ENCODE data around the gene PROSER3. TPM values are rescaled to one million over a fixed set of nuclear protein-coding genes. Genes with fewer than 3 reads are reported as not detected.

Gene PROSER3
- 30.8 TPM for polyA plus RNA-seq (2013, experiment 1 of 2)
- polyA plus RNA-seq (2013, experiment 2 of 2), result 27.8 TPM

DNA sequence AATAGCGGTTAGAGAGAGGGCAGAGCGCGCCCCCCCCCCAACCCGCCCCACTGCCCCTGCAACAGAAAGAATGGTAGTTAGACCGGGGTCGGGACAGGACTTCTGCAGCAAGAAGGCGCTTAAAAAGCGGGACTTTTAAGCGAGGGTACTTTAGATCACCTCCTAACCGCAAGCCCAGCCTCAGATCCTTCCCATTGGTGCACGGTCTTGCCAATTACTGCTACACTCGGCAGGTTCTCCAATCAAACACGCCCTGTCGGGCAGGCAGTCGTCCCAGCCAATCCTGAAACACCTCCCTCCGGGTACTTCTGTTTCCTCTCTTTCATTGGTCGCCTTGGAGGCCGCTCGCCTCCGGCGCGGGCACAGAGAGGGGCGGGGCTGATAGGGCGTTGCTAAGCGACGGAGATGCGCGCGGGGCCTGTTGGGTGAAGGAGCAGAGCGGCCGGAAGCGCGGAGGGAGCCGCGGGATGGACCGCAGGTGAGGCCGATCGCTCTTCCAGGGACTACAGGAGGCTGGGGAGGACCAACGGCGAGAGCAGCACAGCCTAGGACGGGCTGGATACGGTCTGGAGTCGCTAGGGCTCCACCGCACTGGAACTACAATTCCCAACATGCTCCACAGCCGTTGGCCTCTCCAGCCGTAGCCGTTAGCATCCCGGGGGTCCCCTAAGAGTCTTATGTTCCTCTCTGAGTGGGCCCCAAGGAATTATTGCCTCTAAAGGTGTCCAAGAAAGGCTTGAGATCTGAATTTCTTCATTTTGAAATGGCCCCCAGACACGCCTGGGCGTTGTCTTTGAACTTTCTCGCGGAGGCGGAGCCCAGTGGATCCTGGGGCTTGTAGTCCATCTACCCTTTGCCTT is at the start of gene PROSER3:
TSS of gene PROSER3 (plus strand) at position 428 of the 860 bp plus-strand sequence. CDS start at position 468, 40 bp downstream.
- Histone ChIP-seq H4K91ac (ENCODE audit: low read length) (peak within 1 kb of the TSS; percentile 100), H3K18ac (ENCODE audit: low read depth in 1 of 2, low read length in 2 of 2) (peak within 1 kb of the TSS; percentile 100), H3K27me3 (ENCODE audit: control insufficient read depth in 1 of 2, insufficient read depth in 1 of 2, low read length in 2 of 2) (no peaks in the 10 kb centered on the region), H2BK5ac (ENCODE audit: low read depth, low read length, poor library complexity, severe bottlenecking) (peak within 1 kb of the TSS; percentile 87), H3K4ac (ENCODE audit: low read depth in 1 of 2, low read length in 2 of 2) (peak within 1 kb of the TSS; percentile 99 to 100), H3K4me2 (ENCODE audit: low read length, poor library complexity, severe bottlenecking) (peak within 1 kb of the TSS; percentile 83), H2AFZ (ENCODE audit: low read depth, low read length) (peak within 1 kb of the TSS; percentile 43), H3K9me3 (ENCODE audit: control insufficient read depth, low read length) (no peaks in the 10 kb centered on the region), H3K23ac (ENCODE audit: low read length in 2 of 2) (peak within 1 kb of the TSS in 1 of 2 experiments; percentile 81), H3K14ac (ENCODE audit: low read length in 2 of 2) (peak within 1 kb of the TSS in 1 of 2 experiments; percentile 93), H3K27ac (ENCODE audit: low read length, poor library complexity, severe bottlenecking) (peak within 1 kb of the TSS; percentile 97), H2BK12ac (ENCODE audit: low read length in 2 of 2) (peak within 1 kb of the TSS; percentile 23 to 69), H3K4me1 (ENCODE audit: control insufficient read depth, insufficient read depth, low read depth, low read length) (peaks cover 38% of the 10 kb centered on the region), H3K36me3 (ENCODE audit: control insufficient read depth in 1 of 2, insufficient read depth in 2 of 2, low read depth in 1 of 2, low read length in 2 of 2) (peaks cover 45 to 61% of the 10 kb centered on the region in 2 experiments), H2BK15ac (ENCODE audit: low read depth, poor library complexity, severe bottlenecking) (peak within 1 kb of the TSS; percentile 98), H3K4me3 (ENCODE audit: insufficient read depth in 1 of 2, low read depth in 1 of 2, low read length in 2 of 2) (peak within 1 kb of the TSS; percentile 97 to 99), H3K9ac (ENCODE audit: low read length) (peak within 1 kb of the TSS; percentile 99), H2AK5ac (ENCODE audit: low read length, severe bottlenecking) (peak within 1 kb of the TSS; percentile 79), H2BK120ac (ENCODE audit: low read depth, low read length) (peak within 1 kb of the TSS; percentile 96), H4K8ac (ENCODE audit: low read length) (peak within 1 kb of the TSS; percentile 99), H3K79me1 (replicated peaks; ENCODE audit: low read length, poor library complexity, severe bottlenecking) (peaks cover 32% of the 10 kb centered on the region)
- WGBS, result under 1% methylated on average over 52 of the region's 53 CpGs
- peak; percentile 100 for DNase-seq

DNA sequence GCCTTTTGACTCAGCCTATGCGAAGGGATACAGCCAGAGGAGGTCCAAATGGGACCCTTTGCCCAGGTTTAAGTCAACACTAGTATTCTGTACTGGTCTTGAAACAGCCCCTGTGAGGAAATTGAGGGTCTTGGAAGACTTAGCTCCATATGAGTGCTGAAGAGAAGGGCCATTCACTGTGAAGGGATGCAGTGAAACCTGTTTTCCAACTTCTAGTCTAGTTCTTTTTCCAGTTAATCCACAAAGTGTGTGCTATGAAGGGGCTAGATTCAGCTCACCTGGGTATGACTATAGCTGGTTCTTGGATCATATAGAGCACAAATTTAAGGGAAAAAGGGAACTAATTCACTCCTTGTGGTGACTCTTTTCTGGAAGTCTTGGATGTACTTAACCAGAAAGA is 49.6 kb upstream of the PROSER3 start:
- Histone ChIP-seq H3K14ac (ENCODE audit: low read length in 2 of 2) (no peak overlapping the region), H3K9me3 (ENCODE audit: control insufficient read depth, low read length) (no peaks in the 10 kb centered on the region), H4K91ac (ENCODE audit: low read length) (no peak overlapping the region), H3K27me3 (ENCODE audit: control insufficient read depth in 1 of 2, insufficient read depth in 1 of 2, low read length in 2 of 2) (peaks cover 2 to 18% of the 10 kb centered on the region in 2 experiments), H3K27ac (ENCODE audit: low read length, poor library complexity, severe bottlenecking) (no peak overlapping the region), H3K4me3 (ENCODE audit: insufficient read depth in 1 of 2, low read depth in 1 of 2, low read length in 2 of 2) (no peak overlapping the region), H3K4me2 (ENCODE audit: low read length, poor library complexity, severe bottlenecking) (no peak overlapping the region), H2AK5ac (ENCODE audit: low read length, severe bottlenecking) (no peak overlapping the region), H2BK5ac (ENCODE audit: low read depth, low read length, poor library complexity, severe bottlenecking) (no peak overlapping the region), H3K4ac (ENCODE audit: low read depth in 1 of 2, low read length in 2 of 2) (no peak overlapping the region), H2BK120ac (ENCODE audit: low read depth, low read length) (no peak overlapping the region), H3K9ac (ENCODE audit: low read length) (no peak overlapping the region), H2BK15ac (ENCODE audit: low read depth, poor library complexity, severe bottlenecking) (no peak overlapping the region), H3K36me3 (ENCODE audit: control insufficient read depth in 1 of 2, insufficient read depth in 2 of 2, low read depth in 1 of 2, low read length in 2 of 2) (no peaks in the 10 kb centered on the region), H3K23ac (ENCODE audit: low read length in 2 of 2) (no peak overlapping the region), H3K79me1 (replicated peaks; ENCODE audit: low read length, poor library complexity, severe bottlenecking) (no peaks in the 10 kb centered on the region), H2BK12ac (ENCODE audit: low read length in 2 of 2) (no peak overlapping the region), H3K18ac (ENCODE audit: low read depth in 1 of 2, low read length in 2 of 2) (no peak overlapping the region), H4K8ac (ENCODE audit: low read length) (no peak overlapping the region), H2AFZ (ENCODE audit: low read depth, low read length) (no peak overlapping the region), H3K4me1 (ENCODE audit: control insufficient read depth, insufficient read depth, low read depth, low read length) (no peaks in the 10 kb centered on the region)
- no peak for DNase-seq
- WGBS, result 73% methylated on average over 1 of the region's 1 CpG

DNA sequence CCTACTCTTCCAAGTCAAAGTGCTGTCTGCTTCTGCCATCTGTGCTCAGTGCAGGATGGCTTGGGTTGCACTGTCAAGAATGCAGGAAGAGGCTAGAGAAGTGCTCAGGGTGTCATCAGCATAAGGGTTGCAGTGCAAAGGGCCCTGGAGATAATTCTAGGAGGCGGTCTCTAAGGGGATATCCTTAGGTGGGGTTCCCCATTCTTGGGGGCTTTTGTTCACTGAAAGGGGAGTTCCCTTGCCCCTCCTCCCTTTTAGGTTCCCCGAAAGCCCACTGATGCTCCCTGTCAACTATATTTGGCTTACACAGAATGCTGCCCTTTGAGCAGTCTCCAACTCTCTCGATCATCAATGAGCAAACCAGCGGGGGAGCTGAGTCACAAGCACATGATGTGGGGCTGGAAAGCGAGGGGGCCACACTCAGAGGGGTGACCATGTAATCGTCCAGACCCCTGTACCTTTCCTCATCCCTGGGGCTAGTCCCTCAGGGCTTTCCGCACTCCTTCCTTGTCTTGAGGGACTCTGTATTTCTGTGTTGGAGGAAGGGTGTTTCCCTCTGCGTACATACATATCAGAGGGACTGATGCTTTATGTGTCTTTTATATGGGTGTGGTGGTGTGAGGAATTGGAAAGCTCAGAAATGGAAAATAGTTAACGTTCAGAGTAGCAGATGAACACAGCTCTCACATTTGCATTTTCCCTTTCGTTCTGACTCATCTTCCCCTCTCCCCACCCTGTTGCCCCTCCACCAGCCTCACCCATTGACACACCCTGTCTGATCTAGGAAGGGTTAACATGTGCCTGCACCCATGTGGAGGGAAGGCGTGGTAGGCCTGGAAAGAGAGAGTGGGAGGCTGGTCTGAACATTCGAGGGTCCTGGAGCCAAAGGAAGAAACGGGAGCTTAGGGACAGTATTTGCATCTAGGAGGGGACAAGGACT is 46.9 kb upstream of the PROSER3 start:
- Histone ChIP-seq H3K4me2 (ENCODE audit: low read length, poor library complexity, severe bottlenecking) (no peak overlapping the region), H3K9ac (ENCODE audit: low read length) (peak overlapping the region; percentile 81), H3K18ac (ENCODE audit: low read depth in 1 of 2, low read length in 2 of 2) (no peak overlapping the region), H3K14ac (ENCODE audit: low read length in 2 of 2) (no peak overlapping the region), H3K4me3 (ENCODE audit: insufficient read depth in 1 of 2, low read depth in 1 of 2, low read length in 2 of 2) (peak overlapping the region in 1 of 2 experiments; percentile 34), H3K4me1 (ENCODE audit: control insufficient read depth, insufficient read depth, low read depth, low read length) (peaks cover 5% of the 10 kb centered on the region), H2BK15ac (ENCODE audit: low read depth, poor library complexity, severe bottlenecking) (no peak overlapping the region), H3K4ac (ENCODE audit: low read depth in 1 of 2, low read length in 2 of 2) (no peak overlapping the region), H3K27me3 (ENCODE audit: control insufficient read depth in 1 of 2, insufficient read depth in 1 of 2, low read length in 2 of 2) (peaks cover 0 to 33% of the 10 kb centered on the region in 2 experiments), H4K8ac (ENCODE audit: low read length) (no peak overlapping the region), H3K79me1 (replicated peaks; ENCODE audit: low read length, poor library complexity, severe bottlenecking) (peaks cover 12% of the 10 kb centered on the region), H2AFZ (ENCODE audit: low read depth, low read length) (no peak overlapping the region), H2BK120ac (ENCODE audit: low read depth, low read length) (no peak overlapping the region), H3K27ac (ENCODE audit: low read length, poor library complexity, severe bottlenecking) (no peak overlapping the region), H2BK5ac (ENCODE audit: low read depth, low read length, poor library complexity, severe bottlenecking) (no peak overlapping the region), H3K23ac (ENCODE audit: low read length in 2 of 2) (peak overlapping the region in 1 of 2 experiments; percentile 77), H2BK12ac (ENCODE audit: low read length in 2 of 2) (no peak overlapping the region), H4K91ac (ENCODE audit: low read length) (no peak overlapping the region), H2AK5ac (ENCODE audit: low read length, severe bottlenecking) (no peak overlapping the region), H3K36me3 (ENCODE audit: control insufficient read depth in 1 of 2, insufficient read depth in 2 of 2, low read depth in 1 of 2, low read length in 2 of 2) (no peaks in the 10 kb centered on the region), H3K9me3 (ENCODE audit: control insufficient read depth, low read length) (no peaks in the 10 kb centered on the region)
- DNase-seq, result no peak
- 62% methylated on average over 11 of the region's 13 CpGs for whole genome bisulfite sequencing

All from mesenchymal stem cell (in vitro differentiated cells and primary cell).